ENCODE data around the gene IL6ST.

The IL6ST gene

DNA sequence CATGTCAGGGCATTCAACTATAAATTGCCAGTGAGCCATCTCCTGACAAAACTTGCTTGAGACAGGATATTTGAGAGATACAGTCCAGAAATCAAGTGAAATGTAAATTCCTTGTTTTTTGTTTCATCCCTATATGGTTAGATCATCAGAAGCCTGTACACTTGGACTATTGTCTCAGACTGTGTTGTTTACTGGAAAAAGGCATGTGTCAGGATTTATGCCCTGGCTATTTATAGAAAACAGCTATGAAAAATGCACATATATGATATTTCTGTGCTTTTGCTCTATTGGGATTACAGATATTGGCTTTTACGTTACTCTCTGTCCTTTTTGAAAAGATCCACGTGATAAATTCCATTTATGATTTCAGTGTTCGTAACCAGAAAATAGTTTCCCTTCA is 99.4 kb downstream of the IL6ST start:
- no peak overlapping the region for H3K4me3 ChIP-seq (ENCODE audit: low read length)
- H3K36me3 ChIP-seq (ENCODE audit: control insufficient read depth, low read length): no peaks in the 10 kb centered on the region
- no peaks in the 10 kb centered on the region for H4K20me1 ChIP-seq (ENCODE audit: control insufficient read depth, insufficient read depth, low read depth, low read length)
- no peak overlapping the region for H3K4me2 ChIP-seq (ENCODE audit: low read length)
- no peaks in the 10 kb centered on the region for H3K9me2 ChIP-seq (replicated peaks; ENCODE audit: control insufficient read depth, low read length)
- no peaks in the 10 kb centered on the region for H3K27me3 ChIP-seq (ENCODE audit: control insufficient read depth, low read length)
- H3K27ac ChIP-seq (ENCODE audit: low read depth, low read length): no peak overlapping the region
- H3K79me2 ChIP-seq (ENCODE audit: control insufficient read depth, low read length): no peaks in the 10 kb centered on the region
- no peaks in the 10 kb centered on the region for H3K9me3 ChIP-seq (ENCODE audit: control insufficient read depth, insufficient read depth, low read length)
- H3K4me1 ChIP-seq (ENCODE audit: control insufficient read depth, low read length): no peaks in the 10 kb centered on the region
- no peak for TF ChIP-seq EZH2phosphoT487 (IDR thresholded peaks at IDR 0.05; ENCODE audit: borderline replicate concordance, low read length)
- TF ChIP-seq, protein P1, sequence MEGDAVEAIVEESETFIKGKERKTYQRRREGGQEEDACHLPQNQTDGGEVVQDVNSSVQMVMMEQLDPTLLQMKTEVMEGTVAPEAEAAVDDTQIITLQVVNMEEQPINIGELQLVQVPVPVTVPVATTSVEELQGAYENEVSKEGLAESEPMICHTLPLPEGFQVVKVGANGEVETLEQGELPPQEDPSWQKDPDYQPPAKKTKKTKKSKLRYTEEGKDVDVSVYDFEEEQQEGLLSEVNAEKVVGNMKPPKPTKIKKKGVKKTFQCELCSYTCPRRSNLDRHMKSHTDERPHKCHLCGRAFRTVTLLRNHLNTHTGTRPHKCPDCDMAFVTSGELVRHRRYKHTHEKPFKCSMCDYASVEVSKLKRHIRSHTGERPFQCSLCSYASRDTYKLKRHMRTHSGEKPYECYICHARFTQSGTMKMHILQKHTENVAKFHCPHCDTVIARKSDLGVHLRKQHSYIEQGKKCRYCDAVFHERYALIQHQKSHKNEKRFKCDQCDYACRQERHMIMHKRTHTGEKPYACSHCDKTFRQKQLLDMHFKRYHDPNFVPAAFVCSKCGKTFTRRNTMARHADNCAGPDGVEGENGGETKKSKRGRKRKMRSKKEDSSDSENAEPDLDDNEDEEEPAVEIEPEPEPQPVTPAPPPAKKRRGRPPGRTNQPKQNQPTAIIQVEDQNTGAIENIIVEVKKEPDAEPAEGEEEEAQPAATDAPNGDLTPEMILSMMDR (IDR thresholded peaks at IDR 0.05; ENCODE audit: low read depth, low read length, poor library complexity, severe bottlenecking): no peak
- no peaks in the 10 kb centered on the region for H3F3A ChIP-seq (ENCODE audit: control insufficient read depth, insufficient read depth)

DNA sequence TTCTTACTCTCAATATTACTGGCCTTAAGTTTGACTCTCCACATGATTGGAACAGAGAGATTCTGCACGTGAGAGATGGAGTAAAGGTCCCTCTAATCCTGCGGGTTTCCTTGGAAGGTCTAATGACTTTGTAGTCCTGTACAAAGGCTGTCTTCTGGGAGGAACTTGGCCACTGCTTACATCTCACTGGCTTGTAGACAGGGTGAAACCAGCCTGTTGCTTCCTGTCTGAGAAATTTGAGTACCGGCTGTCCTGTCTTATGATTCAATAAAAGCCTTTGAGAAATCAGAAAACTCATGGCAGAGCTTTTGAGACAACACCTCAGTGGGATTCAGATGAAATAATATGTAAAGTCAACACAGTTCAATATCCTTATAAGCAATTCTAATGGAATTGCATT is 100.6 kb downstream of the IL6ST start:
- Histone ChIP-seq H3K27me3 (ENCODE audit: control insufficient read depth, low read length) (no peaks in the 10 kb centered on the region), H3K27ac (ENCODE audit: low read depth, low read length) (no peak overlapping the region), H3K4me3 (ENCODE audit: low read length) (no peak overlapping the region), H4K20me1 (ENCODE audit: control insufficient read depth, insufficient read depth, low read depth, low read length) (no peaks in the 10 kb centered on the region), H3K4me2 (ENCODE audit: low read length) (no peak overlapping the region), H3K79me2 (ENCODE audit: control insufficient read depth, low read length) (no peaks in the 10 kb centered on the region), H3K36me3 (ENCODE audit: control insufficient read depth, low read length) (no peaks in the 10 kb centered on the region), H3F3A (ENCODE audit: control insufficient read depth, insufficient read depth) (no peaks in the 10 kb centered on the region), H3K4me1 (ENCODE audit: control insufficient read depth, low read length) (no peaks in the 10 kb centered on the region), H3K9me2 (replicated peaks; ENCODE audit: control insufficient read depth, low read length) (no peaks in the 10 kb centered on the region), H3K9me3 (ENCODE audit: control insufficient read depth, insufficient read depth, low read length) (no peaks in the 10 kb centered on the region)
- no peak for TF ChIP-seq EZH2phosphoT487 (IDR thresholded peaks at IDR 0.05; ENCODE audit: borderline replicate concordance, low read length)
- TF ChIP-seq, protein P1 (IDR thresholded peaks at IDR 0.05; ENCODE audit: low read depth, low read length, poor library complexity, severe bottlenecking): no peak

DNA sequence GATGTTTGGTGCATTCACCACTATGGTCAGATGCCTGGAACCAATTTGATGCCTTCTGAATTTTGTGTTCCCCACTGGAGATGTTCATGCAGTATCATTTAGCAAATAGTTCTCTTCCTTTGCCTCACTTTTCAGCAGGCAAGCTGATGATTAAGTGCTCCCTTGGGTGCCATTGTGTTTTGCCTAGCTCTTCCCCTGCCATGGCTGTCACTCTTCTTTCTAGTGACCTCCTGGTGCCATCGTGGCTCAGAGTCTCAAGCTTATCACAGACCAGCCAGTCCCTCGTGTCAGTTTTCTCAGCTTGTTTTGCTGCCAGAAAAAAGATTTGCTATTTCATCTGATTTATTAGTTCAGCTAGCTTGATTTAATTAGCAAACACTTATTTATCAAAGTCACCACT is 102.3 kb downstream of the IL6ST start:
- H3K4me3 ChIP-seq (ENCODE audit: low read length): no peak overlapping the region
- no peaks in the 10 kb centered on the region for H3K79me2 ChIP-seq (ENCODE audit: control insufficient read depth, low read length)
- no peak for TF ChIP-seq EZH2phosphoT487 (IDR thresholded peaks at IDR 0.05; ENCODE audit: borderline replicate concordance, low read length)
- TF ChIP-seq, protein P1 (IDR thresholded peaks at IDR 0.05; ENCODE audit: low read depth, low read length, poor library complexity, severe bottlenecking): no peak
- no peak overlapping the region for H3K27ac ChIP-seq (ENCODE audit: low read depth, low read length)
- H3K9me2 ChIP-seq (replicated peaks; ENCODE audit: control insufficient read depth, low read length): no peaks in the 10 kb centered on the region
- H3F3A ChIP-seq (ENCODE audit: control insufficient read depth, insufficient read depth): no peaks in the 10 kb centered on the region
- no peak overlapping the region for H3K4me2 ChIP-seq (ENCODE audit: low read length)
- no peaks in the 10 kb centered on the region for H3K9me3 ChIP-seq (ENCODE audit: control insufficient read depth, insufficient read depth, low read length)
- H4K20me1 ChIP-seq (ENCODE audit: control insufficient read depth, insufficient read depth, low read depth, low read length): no peaks in the 10 kb centered on the region
- no peaks in the 10 kb centered on the region for H3K27me3 ChIP-seq (ENCODE audit: control insufficient read depth, low read length)
- H3K36me3 ChIP-seq (ENCODE audit: control insufficient read depth, low read length): no peaks in the 10 kb centered on the region
- no peaks in the 10 kb centered on the region for H3K4me1 ChIP-seq (ENCODE audit: control insufficient read depth, low read length)

DNA sequence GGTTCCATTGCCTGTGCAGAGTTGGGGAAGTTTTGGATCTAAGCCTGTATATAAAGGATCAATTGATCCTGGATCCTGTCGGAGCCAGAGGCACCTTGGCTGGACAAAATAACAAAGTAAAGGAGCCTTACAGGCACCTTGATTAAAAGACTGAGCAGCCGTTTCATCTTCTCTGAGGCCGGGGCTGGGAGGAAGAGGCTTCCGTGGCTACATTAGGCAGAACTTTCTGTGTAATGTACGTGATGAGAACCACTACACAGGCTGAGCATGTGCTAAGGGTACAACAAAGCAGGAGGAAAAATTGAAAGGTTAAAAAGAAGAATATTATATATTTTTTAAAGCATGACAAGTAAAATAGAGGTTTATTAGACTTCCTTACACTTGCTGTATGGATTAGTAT is 106.6 kb downstream of the IL6ST start:
- Histone ChIP-seq H3K4me2 (ENCODE audit: low read length) (no peak overlapping the region), H3K79me2 (ENCODE audit: control insufficient read depth, low read length) (no peaks in the 10 kb centered on the region), H3K27ac (ENCODE audit: low read depth, low read length) (no peak overlapping the region), H3K4me1 (ENCODE audit: control insufficient read depth, low read length) (no peaks in the 10 kb centered on the region), H3F3A (ENCODE audit: control insufficient read depth, insufficient read depth) (no peaks in the 10 kb centered on the region), H3K4me3 (ENCODE audit: low read length) (no peak overlapping the region), H3K27me3 (ENCODE audit: control insufficient read depth, low read length) (no peaks in the 10 kb centered on the region), H3K9me3 (ENCODE audit: control insufficient read depth, insufficient read depth, low read length) (no peaks in the 10 kb centered on the region), H3K9me2 (replicated peaks; ENCODE audit: control insufficient read depth, low read length) (no peaks in the 10 kb centered on the region), H4K20me1 (ENCODE audit: control insufficient read depth, insufficient read depth, low read depth, low read length) (no peaks in the 10 kb centered on the region), H3K36me3 (ENCODE audit: control insufficient read depth, low read length) (no peaks in the 10 kb centered on the region)
- TF ChIP-seq EZH2phosphoT487 (IDR thresholded peaks at IDR 0.05; ENCODE audit: borderline replicate concordance, low read length): no peak
- TF ChIP-seq, protein P1 (IDR thresholded peaks at IDR 0.05; ENCODE audit: low read depth, low read length, poor library complexity, severe bottlenecking): no peak

Measured in DOHH2 (cell line).